ENCODE results near the gene CORO6.

The CORO6 gene

GRCh38 chr17:29590411-29591145 lies 32.1 kb downstream of the CORO6 start:
- peak; percentile 28 for DNase-seq

DNA sequence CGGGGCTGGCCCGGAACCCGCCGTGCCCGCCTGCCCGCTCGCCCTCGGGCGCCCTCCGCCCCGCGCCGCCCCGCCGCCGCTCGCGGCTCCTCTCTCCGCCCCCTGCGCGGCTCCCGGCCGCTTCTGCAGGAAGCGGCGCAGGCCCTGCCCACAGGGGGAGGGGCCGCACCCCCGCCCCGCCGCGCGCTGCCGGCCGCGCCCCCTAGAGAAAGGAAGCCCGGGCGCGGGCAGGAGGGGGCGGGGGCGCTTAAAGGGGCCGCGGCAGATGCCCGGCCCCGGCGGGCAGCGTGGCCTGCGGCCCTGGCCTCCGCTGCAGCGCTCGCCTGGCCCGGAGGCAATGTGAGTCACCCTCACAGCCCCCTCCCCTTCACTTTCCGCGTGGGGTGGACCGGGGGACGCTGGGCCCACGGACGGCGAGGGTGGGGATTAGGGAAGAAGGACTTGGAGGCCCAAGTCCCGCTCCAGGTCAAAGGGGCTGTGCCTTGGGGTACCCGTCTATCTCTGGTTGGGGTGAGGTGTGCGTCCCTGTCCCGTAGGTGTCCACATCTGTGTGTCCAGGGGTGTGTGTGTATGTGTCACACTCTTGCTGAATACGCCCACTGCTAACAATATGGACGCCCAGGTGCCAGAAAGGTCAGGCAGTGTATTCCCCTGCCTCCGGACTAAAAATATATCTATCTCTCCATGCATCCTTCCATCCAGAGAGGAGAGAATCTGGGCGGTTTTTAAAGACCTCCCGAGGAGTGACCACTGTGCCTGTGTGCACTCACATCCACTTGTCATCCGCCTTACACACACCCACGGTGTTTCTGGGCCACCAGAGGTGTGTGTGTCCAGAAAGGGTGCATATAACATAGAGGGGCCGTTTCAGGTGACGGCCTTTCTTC lies 32.9 kb downstream of the CORO6 start, which contains the start of gene GIT1:
Gene GIT1, minus strand, starts transcription at position 125 of the 887 bp plus-strand sequence. CDS start 270 bp downstream, outside the sequence.
- DNase-seq, result peak; percentile 90

DNA sequence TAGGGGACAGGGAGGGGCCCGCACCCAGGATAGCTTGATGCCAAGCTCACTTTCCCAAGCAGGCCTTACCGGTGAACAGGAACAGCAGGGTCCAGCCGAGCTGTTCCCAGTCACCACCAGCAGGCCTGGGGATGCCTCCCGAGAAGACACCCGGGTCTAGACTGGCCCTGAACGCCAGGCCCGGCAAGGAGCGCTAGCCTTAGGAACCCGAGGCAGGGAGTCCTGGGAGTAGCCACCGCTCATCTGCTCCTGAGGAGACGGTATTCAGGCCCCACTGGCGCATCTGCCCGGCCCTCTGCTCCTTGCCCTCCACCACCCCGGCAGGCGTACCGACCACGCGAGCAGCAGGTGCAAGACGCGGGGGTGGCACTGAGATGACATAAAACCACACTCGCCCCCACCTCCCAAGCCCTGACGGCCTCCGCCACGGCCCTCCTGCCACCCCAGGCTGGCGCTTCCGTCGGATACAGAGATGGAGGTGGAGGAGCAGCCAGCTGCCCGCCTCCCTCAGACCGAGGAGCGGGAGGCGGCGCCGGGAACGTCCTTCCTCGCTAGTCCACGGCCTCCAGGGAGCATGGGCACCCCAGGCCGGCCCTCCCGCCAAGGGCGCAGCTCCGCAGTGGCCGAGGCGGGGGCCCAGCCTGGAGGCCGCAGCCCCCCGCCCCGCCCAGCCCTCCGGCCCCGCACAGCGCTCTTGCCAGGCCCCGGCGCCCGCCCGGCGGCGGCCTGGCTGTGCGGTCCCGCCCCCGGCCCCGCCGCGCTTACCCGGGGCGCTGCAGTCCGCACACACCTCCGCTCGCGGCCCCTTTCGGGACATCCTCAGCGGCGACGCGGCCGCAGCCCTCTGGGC lies 33.9 kb downstream of the CORO6 start:
- DNase-seq, result peak; percentile 57

GRCh38 chr17:29588017-29588561 lies 34.6 kb downstream of the CORO6 start:
- DNase-seq, result no peak

DNA sequence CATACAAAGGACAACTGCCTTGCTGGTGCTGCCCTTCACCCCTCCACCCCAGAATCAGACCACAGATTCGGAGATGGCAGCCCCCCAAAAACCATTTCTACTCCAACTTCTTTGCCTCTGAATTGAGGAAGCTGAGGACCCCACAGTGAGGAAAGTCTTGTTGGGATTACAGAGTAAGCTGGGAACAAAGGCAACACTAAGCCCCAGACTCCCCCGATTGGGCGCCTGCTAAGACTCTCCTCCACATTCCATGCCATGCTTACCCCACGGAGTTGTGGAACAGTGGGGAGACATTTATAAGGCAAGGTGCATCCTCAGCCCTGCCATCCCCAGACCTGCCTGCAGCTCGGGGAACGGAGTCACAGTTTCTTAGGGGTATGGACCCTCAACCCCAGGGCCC lies 35.1 kb downstream of the CORO6 start:
- no peak for DNase-seq

- DNase-seq, result no peak
Observed at GRCh38 chr17:29586676-29587469, 35.8 kb downstream of the CORO6 start.

- peak; percentile 61 for DNase-seq
Observed at GRCh38 chr17:29585080-29585751, 37.5 kb downstream of the CORO6 start.

DNA sequence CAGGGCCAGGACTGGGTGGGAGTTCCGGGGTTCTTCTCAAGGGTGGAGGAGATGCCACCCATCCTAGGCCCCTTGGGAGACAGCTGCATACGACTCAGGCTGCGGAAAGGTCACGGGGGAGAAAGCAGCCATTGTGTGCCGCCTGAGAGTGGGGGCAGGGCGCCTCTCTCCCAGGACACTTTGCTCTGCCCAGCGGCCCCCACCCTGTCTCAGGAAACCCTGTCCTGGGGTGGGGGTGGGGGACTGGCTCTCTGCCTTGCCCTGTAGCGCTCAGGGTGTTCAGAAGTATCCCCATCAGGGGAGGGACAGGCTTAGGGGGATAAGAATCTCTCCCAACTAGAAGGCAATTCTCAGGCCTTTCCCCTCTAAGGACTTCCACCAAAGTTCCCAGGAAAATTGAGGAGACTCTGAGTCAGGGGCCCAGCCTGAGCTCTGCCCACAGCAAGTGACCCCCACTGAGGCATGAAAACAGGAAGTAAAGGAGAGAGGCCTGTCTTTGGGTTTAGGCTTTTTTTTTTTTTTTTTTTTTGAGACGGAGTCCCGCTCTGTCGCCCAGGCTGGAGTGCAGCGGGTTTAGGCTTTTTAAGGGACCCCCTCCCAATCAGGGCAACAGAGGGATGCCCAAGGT lies 38.1 kb downstream of the CORO6 start:
- DNase-seq, result no peak

DNA sequence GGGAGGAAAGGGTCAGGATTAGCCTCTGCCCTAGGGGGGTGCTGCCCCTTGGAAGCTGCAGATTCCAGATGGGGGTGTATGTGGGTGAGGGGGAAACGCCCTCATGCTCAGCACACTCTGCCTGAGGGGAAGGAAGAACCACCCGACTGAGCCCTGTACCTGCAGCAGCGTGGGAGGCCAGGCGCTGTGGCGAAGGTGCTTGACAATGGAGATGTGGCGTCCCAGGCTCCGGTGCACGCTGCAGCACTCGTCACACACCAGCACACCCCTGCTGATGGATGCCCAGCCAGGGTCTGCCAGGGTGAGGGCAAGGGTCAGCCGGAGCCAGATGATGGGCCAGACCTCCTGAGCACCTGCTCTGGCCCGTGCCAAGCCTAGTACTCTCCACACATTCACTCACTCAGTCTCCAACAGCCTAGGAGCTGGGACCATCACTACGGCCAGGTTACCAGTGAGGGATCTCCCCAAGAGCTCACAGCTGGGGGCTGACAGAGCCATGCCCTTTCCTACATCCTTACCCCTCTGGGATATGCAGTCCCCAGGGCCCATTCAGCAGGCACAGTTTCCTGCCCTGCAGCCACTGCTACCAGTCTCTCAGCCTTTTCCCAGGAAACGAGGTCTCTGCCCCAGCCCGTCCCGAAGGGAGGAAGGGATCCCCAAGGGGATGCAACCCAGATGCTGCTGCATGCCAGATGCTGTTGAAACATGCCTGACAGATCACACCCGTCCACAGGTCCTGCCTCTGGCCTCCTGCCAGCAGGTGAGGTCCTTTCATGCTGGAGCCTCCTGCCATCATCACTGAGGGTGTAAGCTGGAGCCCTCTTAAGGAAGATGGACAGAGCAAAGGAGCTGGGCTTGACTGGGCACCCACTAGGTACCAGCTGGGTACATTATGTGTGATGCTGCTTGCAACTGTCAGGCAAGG lies 39.1 kb downstream of the CORO6 start:
- no peak for DNase-seq

GRCh38 chr17:29582772-29583171 lies 39.9 kb downstream of the CORO6 start:
- DNase-seq, result no peak

DNA sequence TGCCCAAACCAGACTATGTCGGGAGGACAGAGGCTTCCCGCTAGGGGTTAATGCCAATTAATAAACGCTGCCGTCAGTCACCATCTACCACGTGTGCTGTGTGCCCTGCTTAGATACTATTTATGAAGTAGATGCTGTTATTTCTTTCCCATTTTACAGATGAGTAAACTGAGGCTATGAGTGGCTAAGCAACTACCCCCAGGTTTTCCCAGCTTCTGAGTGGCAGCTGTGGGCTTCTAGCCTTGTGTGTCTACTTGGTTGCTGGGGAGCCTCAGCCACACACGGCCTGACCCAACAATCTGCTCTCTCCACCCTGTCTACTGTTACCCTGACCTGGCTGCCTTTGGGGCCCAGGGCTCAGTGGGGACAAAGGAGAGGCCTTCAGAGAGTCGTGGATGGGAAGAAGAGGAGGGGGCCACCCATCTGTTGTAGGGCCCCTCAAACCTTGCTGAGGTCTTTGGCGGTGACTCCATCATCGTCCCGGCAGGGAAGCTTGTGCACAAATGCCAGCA lies 40.4 kb downstream of the CORO6 start:
- DNase-seq, result no peak

DNA sequence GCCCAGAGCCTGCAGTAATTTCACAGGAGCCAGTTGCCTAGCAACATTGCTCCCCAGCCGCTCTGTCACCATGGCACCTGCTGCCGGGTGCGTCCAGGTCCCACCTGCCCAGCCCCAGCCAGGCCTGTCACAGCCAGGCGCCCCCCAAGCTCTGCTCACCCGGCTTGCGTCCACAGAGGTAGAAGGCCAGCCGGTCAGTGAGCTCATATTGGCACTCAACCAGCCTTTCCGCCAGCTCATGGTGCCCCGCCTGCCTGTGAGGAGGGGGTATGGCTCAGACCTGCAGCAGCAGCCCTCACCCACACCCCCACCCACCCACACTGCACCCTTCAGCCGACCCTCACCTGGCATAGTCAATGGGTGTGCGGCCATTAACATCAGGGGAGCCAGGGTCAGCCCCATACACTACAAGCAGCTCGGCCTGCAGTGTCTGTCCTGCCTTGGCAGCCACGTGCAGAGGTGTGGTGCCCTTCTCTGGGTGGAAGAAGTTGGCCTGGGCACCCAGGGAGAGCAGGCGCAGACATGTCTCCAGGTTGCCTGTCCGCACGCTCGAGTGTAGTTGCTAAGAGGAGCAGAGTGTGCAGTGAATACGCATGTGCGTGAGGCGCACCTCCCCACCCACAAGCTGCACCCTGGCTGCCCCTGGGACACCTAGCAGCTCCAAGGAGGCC lies 41.0 kb downstream of the CORO6 start:
- DNase-seq, result no peak

GRCh38 chr17:29579866-29580771 lies 42.6 kb downstream of the CORO6 start:
- DNase-seq, result peak; percentile 93

DNA sequence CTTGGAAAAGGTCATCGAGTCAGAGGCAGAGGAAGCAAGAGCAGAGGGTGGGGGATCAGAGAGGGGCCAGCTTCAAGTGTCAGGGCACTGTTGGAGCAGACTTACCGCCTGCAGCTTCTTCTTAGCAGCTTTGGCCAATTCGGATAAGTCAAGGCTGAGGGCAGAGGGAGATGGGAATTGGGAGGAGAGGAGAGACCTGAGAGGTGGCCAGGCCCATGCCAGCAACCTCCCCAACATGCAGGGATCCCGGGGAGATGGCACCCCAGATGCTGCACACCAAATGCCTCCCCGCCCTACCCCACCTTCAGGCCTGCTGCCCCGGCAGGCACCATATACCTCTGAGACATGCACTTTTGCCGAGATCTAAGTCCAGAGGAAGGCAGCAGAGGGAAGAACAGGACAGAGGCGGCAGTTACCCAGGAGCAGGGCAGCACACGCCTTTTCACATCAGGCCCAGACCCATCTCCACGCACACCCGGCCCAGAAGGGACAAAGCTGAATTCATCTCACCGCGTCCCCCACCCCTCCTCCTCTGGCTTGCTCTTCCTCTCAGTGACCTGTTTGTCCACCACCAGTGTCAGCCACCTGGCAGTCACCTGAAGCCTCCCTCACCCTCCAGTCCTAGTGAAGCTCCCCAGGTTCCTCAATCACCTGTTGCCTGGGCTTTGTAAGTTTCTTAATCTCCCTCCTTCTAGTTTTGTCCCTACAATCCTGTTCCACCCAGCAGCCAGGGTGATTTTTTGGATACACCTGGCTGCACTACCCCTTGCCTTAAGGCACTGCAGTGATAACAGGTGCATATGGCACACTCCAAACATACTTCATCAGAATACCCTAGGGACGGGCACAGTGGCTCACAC lies 43.9 kb downstream of the CORO6 start:
- DNase-seq, result no peak

DNA sequence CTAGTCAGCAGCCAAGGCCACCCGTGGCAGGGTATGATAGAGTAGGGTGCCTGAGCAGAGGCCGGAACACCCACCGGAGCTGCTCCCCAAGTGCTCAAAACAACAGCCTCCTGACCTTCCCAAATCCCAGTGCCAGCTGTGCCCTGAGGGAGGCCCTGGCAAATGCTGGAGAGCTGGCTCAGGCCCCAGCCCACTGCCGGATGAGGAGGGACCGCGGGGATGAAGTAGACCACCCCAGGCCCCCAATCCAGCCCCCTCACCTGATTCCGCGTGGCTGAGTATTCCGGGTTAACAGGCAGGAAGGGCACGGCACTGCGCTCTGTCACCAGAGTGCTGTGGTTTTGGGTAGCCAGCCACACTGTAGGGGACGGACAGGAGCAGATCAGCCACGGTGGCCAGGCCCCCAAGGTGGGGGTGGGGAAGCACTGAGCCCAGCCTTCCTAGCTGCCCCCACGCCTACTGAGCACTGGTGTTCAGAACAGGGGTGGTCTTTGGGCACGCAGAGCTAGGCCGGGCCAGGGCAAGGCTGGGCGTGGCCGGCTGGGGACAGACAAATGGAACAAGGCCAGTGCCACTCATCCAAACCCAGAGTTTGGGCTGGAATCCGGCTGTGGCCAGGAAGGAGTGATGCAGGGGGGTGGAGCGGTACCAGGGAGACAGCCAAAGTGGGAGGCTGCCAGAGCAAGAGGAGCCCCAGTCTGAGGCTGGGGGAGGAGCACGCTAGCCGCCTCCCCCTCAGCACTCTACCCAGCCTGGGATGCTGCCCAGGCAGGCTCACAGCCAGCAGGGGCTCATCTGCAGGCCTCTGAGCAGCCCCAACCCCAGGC lies 45.1 kb downstream of the CORO6 start:
- no peak for DNase-seq

- no peak for DNase-seq
Observed at GRCh38 chr17:29577001-29577370, 45.7 kb downstream of the CORO6 start.
